GM21576 (cell line): ENCODE measurements around the gene MAST2.
"Not testable (repeated sequence)": the region's sequence is repeated elsewhere in the genome, so short reads cannot be mapped to it uniquely, and the experiment has no call there.

Source experiments
- ATAC-seq: cut with Tn5 transposase; IDR thresholded peaks from one replicate; pipeline ENCODE4 v1.9.1; 2021; ENCODE audit warnings: mild to moderate bottlenecking, moderate library complexity; ENCODE audit not compliant: unreplicated experiment

Gene MAST2

DNA sequence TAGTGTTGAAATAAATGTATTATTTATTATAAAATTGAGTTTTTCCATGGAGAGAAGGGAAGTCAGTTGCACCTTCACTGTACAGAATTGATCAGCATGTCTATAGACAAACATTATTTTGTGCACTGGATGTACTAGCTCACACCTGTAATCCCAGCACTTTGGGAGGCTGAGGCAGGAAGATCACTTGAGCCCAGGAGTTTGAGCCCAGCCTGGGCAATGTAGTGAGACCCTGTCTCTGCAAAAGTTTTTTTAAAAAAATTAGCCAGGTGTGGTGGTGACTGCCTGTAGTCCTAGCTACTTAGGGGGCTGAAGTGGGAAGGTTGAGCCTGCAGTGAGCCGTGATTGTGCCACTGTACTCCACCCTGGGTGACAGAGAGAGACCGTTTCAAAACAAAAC, 87.7 kb downstream of the MAST2 start:
- no peak for ATAC-seq

DNA sequence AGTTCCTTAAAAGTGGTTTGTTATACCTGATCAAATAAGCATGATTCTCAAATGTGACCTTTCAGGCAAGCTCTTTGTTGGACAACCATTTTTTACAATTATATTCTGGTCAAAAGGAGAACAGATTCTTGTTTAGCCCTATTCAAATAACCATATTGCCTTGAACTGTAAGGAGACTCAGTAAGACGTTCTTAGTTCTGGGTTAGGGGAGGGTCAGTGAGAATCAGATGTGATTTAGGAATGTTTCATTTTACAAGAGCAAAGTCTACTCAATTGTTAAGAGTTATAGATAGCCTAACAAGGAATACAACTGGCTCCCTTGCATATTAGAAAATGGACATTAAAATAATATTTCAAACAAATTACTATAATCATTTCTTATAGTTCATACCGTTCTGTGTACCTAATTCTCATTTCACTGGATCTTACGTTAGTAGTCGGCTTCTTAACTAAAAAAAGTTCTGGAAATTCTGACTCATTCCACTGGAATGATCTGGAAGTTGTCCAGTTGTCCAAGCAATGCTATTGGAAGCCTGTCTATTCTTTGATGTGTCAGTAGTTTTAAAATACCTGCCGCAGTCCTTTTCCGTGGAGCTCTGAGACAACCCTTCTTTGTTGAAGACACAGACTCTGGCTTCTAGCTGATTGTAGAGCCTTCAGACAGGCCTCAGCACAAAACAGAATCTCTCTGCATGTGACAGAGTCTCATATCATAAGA, 88.8 kb downstream of the MAST2 start:
- no peak for ATAC-seq

DNA sequence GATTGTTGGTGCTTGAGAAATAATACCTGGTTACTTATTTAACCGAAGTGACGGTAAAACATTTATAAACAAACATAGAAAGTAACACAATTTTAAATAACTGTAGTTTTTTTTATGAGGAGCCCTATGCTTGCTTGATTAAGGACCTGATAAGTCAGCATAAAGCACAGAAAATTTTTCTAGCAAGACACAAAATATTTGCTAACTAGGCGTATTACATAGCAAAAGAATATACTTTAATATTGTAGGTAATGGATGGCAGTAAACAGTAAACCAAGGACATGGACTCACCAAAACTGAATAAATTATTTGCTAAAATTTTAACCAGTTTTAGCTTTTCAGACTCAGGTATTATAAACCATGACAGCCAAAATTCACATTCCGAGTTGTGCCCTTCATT, 90.9 kb downstream of the MAST2 start:
- ATAC-seq: no peak

DNA sequence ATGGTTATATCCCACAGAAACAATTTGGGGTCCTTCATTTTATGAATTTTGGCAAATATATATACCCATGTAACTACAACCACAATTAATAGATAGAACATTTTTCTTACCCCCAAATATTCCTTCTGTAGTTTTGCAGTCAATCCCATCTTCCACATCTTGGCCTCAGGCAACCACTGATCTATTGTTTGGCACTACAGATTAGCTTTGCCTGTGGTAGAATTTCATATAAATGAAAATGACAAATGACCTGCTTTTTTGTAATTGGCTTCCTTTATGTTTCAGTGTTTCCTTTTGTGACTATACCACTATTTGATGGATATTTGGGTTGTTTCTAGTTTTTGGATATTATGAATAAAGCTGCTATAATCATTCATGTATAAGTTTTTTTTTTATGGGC, 91.5 kb downstream of the MAST2 start:
- ATAC-seq: no peak

DNA sequence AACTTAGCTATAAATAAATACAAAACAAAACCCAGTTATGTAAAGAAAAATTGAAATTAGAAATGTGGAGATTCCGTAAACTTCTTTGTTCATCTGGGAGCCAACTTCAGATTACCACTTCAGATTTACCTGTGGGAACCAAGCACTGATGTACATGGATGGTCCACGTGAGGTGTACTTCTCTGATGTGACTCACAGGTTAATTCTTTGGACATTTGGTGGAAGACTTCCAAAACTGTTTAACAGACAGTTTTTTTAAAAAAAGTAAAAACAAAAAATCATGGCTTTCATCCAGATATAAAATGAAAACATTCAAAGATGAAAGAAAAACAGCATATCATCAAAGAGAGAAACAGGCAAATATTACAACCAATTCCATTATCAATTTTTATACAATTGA, 92.0 kb downstream of the MAST2 start:
- ATAC-seq: no peak

DNA sequence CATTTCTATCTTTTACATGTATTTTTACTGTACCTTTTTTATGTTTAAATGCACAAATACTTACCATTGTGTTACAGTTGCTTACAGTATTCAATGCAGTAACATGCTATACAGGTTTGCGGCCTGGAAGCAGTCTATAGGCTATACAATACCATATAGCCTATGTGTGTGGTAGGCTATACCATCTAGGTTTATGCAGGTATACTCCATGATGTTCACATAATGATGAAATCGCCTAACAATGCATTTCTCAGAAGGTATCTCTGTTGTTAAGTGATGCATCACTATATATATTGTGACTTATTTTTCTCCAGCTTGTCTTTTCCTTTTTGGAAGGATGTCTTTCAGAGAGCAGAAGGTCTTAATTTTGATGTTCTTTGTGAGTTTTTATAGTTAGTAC, 103.5 kb downstream of the MAST2 start:
- ATAC-seq: no peak

DNA sequence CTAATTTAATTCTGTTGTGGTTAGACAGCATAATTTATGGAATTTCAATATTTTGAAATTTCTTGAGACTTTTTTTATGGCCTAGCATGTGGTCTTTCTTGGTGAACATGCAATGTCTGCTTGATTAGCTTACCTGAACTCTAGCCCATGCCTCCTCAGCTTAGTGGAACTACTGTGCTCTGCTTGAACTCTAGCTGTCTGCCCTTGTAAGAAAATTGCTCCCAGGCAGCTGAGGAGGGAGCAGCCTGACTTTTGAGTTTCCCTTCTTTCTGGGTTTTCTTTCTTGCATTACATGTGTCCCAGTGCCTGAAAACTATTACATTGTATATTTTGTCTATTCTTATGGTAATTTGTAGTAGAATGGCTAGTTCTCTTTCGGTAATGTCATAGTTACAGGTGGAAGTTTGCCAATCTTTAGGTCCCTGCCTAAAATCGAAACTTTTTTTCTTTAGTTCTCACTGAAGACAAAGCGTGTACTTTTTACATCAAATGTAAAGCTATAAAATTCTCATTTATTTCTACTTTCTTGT, 105.3 kb downstream of the MAST2 start:
- no peak for ATAC-seq

DNA sequence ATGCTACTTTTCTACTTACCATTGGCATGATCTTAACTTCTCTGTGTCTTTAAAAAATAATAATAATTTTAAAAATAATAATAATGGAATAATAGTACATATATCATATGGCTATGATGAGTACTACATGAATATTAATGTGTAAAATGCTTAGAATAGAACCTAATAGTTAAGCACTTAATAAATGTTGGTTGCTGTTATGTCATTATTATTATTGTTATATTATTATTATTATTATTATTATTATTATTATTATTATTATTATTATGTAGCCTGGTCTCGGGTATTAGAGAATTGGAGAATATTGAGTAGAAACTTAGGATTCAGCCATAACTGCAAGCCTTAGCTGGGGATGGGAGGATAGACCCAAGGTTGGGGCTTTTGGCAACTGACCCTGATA, 108.2 kb downstream of the MAST2 start:
- no peak for ATAC-seq

DNA sequence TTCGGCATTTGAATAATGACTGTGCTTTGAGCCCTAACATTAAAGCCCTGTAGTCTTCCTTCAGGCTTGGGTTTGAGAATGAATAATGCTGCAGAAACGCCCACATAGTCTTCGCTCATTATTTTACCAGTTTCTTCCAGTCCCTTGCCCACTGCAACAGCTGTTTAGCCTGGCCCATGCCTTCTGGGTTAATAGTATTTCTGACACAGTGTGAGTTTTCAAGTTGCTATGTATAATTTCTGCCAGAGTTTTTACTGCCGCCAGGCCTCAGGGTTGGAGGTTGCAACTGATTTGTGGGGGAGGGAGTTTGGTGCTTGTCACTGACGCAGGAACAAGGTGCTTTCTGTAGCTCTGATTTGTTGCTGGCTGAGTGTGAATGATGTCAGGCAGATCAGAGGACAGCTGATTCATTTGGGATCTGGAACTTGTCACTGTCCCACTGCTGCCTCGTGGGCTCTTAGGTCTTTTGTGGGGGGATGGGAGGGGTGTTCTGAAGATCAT, 109.8 kb downstream of the MAST2 start:
- ATAC-seq: no peak

DNA sequence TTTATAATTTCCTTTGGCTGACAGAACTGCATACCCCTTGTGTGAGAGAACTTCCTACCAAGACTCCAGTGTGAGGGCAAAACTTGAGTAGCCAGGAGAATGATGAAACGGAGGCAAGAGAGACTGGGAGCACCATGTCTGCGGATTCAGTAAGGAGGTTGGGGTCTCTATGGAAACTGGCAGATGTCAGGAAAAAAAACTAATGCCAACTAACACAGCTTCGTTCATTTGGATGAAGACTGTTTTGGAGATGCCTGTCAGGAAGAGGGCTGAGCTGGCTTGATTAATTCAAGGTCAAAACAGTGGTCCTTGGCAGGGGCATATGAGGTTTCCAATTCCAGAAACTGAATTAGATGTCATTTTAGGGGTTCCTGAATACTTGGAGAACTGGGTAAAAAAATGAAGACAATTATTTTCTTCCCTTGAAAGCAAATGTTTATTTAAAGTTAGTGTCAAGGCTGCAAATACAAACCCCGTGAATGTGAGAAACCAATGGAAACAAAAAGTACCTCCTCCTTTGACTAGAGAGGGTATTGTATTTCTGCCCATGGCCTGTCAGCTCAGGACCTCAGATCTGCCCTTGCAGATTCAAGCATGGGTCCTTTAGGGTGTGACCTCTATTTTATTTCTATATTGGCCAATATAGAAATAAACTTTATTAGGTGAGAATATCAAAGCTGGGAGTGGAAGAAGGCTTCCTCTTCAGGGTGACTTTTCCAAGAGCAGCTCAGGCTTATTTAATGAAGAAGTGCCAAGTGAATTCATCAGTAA, 110.5 kb downstream of the MAST2 start:
- no peak for ATAC-seq

DNA sequence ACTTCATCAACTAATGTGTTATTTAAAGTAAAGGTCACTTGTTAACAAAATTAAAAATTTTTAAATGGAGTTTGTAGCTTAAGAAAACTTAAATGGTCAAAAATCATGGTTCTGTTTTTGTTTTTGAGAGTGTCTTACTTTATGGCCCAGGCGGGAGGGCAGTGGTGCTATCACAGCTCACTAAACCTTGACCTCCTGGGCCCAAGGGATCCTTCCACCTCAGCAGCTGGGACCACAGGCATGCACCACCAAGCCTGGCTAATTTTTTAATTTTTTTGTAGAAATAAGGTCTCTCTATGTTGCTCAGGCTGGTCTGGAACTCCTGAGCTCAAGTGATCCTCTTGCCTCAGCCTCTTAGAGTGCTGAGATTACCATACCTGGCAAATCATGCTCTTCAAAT, 111.4 kb downstream of the MAST2 start:
- no peak for ATAC-seq

DNA sequence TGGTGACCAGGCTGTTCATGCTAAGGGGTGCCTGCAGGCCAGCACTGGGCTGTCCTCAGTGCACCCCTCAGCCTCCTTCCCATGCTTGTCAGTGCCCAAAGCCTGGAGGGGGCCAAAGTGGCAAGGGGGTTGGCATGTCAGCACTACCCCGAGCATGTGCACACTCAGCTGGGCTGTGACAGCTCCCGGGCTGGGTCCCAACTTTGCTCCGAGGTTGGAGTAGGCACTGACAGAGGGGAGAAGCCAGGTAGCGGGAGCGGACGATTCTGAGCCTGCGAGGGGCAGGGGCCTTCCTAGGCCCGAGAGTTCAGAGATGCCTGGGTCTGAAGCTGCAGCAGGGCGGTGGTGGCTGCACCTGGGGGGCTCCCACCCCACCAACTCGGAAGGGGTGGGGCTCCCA, 119.0 kb downstream of the MAST2 start:
- no peak for ATAC-seq

DNA sequence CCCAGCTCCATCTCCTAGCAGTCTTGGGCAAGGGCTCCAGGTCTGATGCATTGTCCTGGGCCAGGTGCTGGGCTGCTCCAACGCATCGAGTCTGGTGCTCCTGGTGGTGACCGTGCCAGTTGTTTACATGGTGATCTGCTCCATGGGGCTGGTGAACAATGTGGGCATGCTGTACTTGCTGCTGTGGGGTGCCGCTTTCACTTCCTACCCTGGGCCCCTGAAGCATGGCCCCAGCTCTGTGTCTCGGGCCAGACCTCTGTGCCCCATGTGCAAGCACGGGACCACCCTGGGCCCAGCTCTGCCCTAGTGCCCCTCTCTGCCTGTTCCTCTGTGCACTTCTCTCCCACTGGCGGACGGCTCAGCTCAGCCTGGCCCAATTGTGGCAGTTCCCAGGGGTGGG, 119.4 kb downstream of the MAST2 start:
- ATAC-seq: no peak

DNA sequence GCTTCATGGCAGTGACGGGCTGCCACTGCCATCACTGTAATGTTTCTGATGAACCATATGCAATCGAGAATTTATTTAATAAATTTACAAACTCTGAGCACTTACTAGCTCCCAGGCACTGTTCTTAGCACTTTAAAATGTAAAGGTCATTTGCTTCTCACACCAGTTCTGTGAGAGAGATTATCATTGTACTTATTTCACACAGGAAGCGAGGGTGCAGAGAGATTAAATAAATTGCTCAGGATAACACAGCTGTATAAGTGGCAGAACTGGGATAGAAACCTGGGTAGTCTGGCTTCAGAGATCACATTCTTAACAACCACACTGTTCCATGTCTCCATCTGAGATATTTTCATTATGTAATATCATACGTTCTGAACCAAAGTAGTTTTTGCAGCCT, 119.9 kb downstream of the MAST2 start:
- no peak for ATAC-seq

DNA sequence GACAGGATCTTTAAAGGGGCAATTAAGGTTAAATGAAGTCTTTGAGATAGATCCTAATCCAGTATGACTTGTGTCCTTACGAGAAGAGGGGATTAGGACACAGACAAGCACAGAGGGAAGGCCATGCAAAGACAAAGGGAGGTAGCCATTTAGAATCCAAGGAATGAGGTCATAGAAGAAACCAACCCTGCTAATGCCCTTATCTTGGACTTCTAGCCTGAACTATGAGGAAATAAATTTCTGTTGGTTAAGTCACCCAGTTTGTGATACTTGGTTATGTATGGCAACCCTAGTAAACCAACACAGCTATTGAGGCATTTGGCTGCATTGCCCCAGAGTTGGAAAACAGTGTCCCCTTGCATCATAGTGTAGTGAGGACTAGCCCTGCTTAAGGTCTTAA, 121.3 kb downstream of the MAST2 start:
- ATAC-seq: no peak

DNA sequence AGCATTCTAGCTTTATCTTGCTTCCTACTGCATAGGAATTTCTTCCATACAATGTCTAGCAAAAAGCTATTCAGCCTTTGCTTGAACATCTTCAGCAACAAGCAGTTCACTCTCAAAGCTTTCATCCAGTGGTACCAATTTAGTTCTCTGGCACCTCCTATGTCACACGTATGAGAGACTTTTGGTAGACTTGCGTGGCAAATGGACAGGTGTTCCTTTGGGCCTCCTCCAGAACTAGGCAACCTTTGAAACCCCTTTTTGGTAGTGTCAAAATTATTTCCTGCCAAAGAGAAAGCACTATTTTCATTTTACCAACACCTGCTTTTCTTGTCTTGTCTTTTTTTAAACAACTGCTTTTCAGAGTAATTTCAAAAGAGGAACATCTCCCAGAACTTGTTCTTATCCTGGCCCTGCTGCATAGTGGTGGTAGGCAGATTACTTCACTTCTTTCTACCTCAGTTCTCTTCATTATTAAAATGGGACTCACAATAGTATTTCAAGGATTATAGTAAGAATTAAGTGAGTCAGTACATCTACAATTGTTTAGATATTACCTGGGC, 122.4 kb downstream of the MAST2 start:
- ATAC-seq: no peak

DNA sequence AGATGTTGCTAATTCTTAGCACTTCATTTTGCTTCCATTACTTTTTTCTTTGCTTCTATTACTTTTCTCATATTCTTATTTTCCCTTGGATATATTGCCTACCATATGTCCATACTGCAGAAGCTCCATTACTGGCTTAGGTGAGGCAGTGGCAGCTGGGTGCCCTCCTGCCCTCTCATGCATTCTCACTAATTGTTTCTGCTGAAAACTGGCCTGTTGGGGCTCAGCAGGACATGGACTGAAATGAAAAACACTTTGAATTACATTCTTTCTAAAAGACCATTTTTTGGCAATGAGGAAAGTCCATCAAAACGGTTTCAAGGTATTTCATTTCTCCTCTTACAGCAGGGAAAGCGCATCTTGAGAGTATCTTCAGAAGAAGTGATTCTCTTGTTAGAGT, 122.9 kb downstream of the MAST2 start:
- no peak for ATAC-seq

DNA sequence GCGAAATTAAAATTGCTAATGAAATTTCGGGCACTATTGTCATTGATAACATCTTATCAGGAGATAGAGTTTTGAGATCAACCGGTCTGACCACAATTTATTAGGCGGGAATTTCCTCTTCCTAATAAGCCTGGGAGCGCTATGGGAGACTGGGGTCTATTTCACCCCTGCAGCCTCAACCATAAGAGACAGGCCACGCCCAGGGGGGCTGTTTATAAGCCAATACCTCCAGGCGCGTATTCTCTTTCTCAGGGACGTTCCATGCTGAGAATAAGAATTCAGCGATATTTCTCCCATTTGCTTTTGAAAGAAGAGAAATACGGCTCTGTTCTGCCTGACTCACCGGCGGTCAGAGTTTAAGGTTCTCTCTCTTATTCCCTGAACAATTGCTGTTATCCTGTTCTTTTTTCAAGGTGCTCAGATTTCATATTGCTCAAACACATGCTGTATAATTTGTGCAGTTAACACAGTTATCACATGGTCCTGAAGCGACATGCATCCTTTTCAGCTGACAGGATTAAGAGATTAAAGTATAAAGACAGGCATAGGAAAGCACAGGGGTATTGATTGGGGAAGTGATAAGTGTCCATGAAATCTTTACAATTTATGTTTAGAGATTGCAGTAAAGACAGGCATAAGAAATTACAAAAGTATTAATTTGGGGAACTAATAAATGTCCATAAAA, 124.0 kb downstream of the MAST2 start:
- ATAC-seq: not testable (repeated sequence)

DNA sequence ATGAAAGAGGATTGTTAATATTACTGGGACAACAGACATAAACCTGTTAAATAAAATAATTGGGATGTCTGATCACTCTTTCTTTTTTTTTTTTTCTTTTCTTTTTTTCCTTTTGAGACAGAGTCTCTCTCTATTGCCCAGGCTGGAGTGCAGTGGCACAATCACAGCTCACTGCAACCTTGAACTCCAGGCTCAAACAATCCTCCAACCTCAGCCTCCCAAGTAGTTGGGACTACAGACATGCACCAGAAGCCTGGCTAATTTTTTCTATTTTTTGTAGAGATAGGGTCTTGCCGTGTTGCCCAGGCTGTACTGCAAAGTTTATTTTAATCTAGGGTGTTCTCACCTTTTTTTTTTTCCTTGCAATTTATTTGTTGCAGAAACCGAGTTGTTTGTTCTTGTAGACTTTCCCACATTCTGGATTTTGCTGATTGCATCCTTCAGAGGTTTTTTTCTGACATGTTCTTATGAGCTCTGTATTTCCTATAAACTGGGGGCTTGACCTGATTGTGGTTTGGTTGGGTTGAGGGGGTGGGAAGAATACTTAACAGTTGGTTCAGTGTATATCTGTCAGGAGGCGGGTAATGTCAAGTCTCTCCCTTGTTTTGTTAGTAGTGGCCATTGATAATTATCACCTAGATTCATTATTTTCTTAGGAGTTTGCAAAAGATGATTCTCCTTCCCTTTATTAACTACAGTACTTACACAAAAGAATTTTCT, 125.2 kb downstream of the MAST2 start:
- ATAC-seq: no peak

DNA sequence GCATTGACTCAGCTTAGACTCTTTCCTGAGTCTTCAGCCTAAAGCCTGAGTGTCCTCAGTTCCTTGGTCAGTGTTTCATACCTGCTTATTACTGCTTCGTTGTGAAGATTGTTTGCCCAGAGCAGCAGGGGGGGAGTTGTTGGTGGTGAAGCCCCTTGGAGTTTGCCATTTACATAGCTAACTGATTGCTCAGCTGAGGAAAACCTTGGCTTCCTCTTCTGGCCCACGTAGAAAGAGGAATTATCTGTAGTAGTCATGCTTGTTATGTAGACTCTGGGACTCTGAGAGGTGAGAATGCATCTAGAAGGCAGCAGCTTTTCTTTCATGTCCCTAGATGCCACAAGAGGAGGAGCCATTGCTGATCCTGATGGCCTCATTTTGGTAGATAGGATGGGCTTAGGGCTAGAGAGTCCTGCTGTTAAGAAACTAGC, 125.9 kb downstream of the MAST2 start:
- no peak for ATAC-seq
